OCI-LY1 (cell line): ENCODE data around the gene CMIP.
A peak's percentile ranks its signal among the peaks of the same experiment; 100 is the strongest.

ENCODE experiments used
- H2AFZ ChIP-seq: fragments of 200-600 bp; sonication (generic), shearing (Covaris generic); 2 replicates; pipeline ENCODE4 v1.6.0; 2014; ENCODE audit warnings: antibody characterized with exemption, mild to moderate bottlenecking, low read length
- H3F3A ChIP-seq: fragments of 200-600 bp; sonication (generic), shearing (Covaris generic); 2 replicates; pipeline ENCODE4 v1.6.0; 2014; ENCODE audit warnings: mild to moderate bottlenecking, antibody characterized with exemption, low read length, moderate library complexity; ENCODE audit not compliant: insufficient read depth
- H3K27ac ChIP-seq: fragments of 200-600 bp; sonication (generic); 2 replicates; pipeline ENCODE4 v1.5.1; 2014; ENCODE audit warnings: low read length, mixed run types, mild to moderate bottlenecking, low read depth; ENCODE audit not compliant: poor library complexity, severe bottlenecking
- H3K27me3 ChIP-seq: fragments of 200-600 bp; sonication (generic); 2 replicates; pipeline ENCODE4 v1.6.0; 2014; ENCODE audit warnings: antibody characterized with exemption, mild to moderate bottlenecking, low read length, moderate library complexity; ENCODE audit not compliant: insufficient read depth
- H3K36me3 ChIP-seq: fragments of 200-600 bp; sonication (generic); 2 replicates; pipeline ENCODE4 v1.6.1; 2014; ENCODE audit warnings: mild to moderate bottlenecking, antibody characterized with exemption, low read length, moderate library complexity, mixed read lengths; ENCODE audit not compliant: insufficient read depth
- H3K4me1 ChIP-seq: fragments of 200-600 bp; sonication (generic); 2 replicates; pipeline ENCODE4 v1.5.1; 2014; ENCODE audit warnings: mild to moderate bottlenecking, low read length, moderate library complexity; ENCODE audit not compliant: insufficient read depth, severe bottlenecking
- H3K4me2 ChIP-seq: fragments of 200-600 bp; sonication (generic), shearing (Covaris generic); 2 replicates; pipeline ENCODE4 v1.6.1; 2014; ENCODE audit warnings: low read length
- H3K4me3 ChIP-seq: fragments of 200-600 bp; sonication (generic); 2 replicates; pipeline ENCODE4 v1.5.1; 2014; ENCODE audit warnings: low read length, low read depth, mild to moderate bottlenecking, mixed read lengths; ENCODE audit not compliant: poor library complexity, severe bottlenecking
- H3K79me2 ChIP-seq: fragments of 200-600 bp; shearing (Covaris generic); 2 replicates; pipeline ENCODE4 v1.6.1; 2016; ENCODE audit warnings: mixed run types, low read length, mixed read lengths; ENCODE audit not compliant: insufficient read depth
- H3K9ac ChIP-seq: fragments of 200-600 bp; sonication (generic), shearing (Covaris generic); 2 replicates; pipeline ENCODE4 v1.6.1; 2014; ENCODE audit warnings: mild to moderate bottlenecking, low read length, mixed read lengths
- H3K9me2 ChIP-seq: fragments of 200-600 bp; sonication (generic), shearing (Covaris generic); 2 replicates; pipeline ENCODE4 v1.6.1; 2014; ENCODE audit warnings: low read depth, mild to moderate bottlenecking, low read length, mixed read lengths
- H3K9me3 ChIP-seq: fragments of 200-600 bp; shearing (Covaris generic); 2 replicates; pipeline ENCODE4 v1.6.1; 2014; ENCODE audit warnings: low read length, mixed read lengths
- H4K20me1 ChIP-seq: fragments of 200-600 bp; sonication (generic), shearing (Covaris generic); 2 replicates; pipeline ENCODE4 v1.6.0; 2016; ENCODE audit warnings: mild to moderate bottlenecking, low read length; ENCODE audit not compliant: insufficient read depth
- EZH2 ChIP-seq: fragments of 200-600 bp; sonication (generic), shearing (Covaris generic); IDR thresholded peaks from 2 replicates; pipeline ENCODE4 v1.8.0; 2017; ENCODE audit warnings: borderline replicate concordance, mixed run types, mild to moderate bottlenecking, antibody characterized with exemption, low read length, moderate library complexity, mixed read lengths
- TF ChIP-seq, protein P1 (sequence below): fragments of 200-600 bp; sonication (generic), shearing (Covaris generic); IDR thresholded peaks from 2 replicates; pipeline ENCODE4 v1.5.1; 2017; ENCODE audit warnings: mild to moderate bottlenecking, antibody characterized with exemption, low read length, moderate library complexity, mixed read lengths

The CMIP gene

DNA sequence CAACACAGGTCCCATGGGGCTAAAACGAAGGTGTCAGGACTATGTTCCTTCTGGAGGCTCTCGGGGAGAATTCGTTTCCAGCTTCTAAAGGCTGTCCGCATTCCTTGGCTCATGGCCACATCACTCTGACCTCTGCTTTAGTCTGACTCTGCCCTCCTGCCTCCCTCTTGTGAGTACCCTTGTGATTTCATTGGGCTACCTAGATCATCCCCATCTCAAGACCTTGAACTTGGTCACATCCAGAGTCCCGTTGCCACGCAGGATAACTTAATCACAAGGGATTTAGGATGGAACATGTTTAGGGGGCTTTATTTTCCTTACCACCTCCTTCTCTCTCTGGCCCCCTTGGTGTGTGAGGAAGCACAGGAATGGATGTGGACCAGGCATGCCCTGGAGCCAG is 173.6 kb downstream of the CMIP start:
- peaks cover 46% of the 10 kb centered on the region for H3K36me3 ChIP-seq

DNA sequence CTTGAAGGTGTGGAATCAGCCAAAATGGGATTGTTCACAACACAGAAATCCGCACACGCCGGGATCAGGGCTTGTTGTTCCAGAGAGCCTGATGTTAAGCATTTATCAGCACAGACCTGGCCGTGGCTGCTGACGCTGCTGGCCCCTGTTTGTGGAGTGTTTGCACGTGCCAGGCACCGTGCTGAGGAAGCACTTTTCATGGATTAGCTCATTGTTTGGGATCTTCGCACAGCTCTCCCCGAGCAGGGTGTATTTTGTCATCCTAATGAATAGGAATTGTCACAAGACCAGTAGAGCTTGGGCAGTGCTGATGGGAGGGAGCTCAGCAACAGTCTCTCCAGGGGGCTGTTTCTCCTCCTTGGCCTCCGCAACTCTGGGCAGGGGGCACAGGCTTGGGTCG is 174.1 kb downstream of the CMIP start:
- H3K79me2 ChIP-seq: no peaks in the 10 kb centered on the region
- no peak overlapping the region for H3K9ac ChIP-seq
- no peaks in the 10 kb centered on the region for H3K9me2 ChIP-seq
- H3K4me1 ChIP-seq: peaks cover 33% of the 10 kb centered on the region
- H3K27ac ChIP-seq: no peak overlapping the region
- no peaks in the 10 kb centered on the region for H4K20me1 ChIP-seq
- no peak overlapping the region for H3K4me3 ChIP-seq
- TF ChIP-seq, protein P1, sequence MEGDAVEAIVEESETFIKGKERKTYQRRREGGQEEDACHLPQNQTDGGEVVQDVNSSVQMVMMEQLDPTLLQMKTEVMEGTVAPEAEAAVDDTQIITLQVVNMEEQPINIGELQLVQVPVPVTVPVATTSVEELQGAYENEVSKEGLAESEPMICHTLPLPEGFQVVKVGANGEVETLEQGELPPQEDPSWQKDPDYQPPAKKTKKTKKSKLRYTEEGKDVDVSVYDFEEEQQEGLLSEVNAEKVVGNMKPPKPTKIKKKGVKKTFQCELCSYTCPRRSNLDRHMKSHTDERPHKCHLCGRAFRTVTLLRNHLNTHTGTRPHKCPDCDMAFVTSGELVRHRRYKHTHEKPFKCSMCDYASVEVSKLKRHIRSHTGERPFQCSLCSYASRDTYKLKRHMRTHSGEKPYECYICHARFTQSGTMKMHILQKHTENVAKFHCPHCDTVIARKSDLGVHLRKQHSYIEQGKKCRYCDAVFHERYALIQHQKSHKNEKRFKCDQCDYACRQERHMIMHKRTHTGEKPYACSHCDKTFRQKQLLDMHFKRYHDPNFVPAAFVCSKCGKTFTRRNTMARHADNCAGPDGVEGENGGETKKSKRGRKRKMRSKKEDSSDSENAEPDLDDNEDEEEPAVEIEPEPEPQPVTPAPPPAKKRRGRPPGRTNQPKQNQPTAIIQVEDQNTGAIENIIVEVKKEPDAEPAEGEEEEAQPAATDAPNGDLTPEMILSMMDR: no peak
- no peak for TF ChIP-seq EZH2
- H3K27me3 ChIP-seq: no peaks in the 10 kb centered on the region
- no peaks in the 10 kb centered on the region for H3F3A ChIP-seq
- H3K9me3 ChIP-seq: no peaks in the 10 kb centered on the region
- H3K4me2 ChIP-seq: no peak overlapping the region
- peaks cover 45% of the 10 kb centered on the region for H3K36me3 ChIP-seq
- H2AFZ ChIP-seq: no peak overlapping the region

More for the DNA sequence above, 173.6 kb downstream of the CMIP start:
- no peak overlapping the region for H3K27ac ChIP-seq
- H3K4me3 ChIP-seq: no peak overlapping the region
- H3K27me3 ChIP-seq: no peaks in the 10 kb centered on the region
- H3K9me2 ChIP-seq: no peaks in the 10 kb centered on the region
- no peaks in the 10 kb centered on the region for H3K9me3 ChIP-seq
- no peaks in the 10 kb centered on the region for H4K20me1 ChIP-seq
- H3F3A ChIP-seq: no peaks in the 10 kb centered on the region
- H3K79me2 ChIP-seq: no peaks in the 10 kb centered on the region
- H3K4me2 ChIP-seq: no peak overlapping the region
- H3K4me1 ChIP-seq: peaks cover 28% of the 10 kb centered on the region
- no peak overlapping the region for H2AFZ ChIP-seq
- TF ChIP-seq EZH2: no peak
- TF ChIP-seq, protein P1: no peak
- H3K9ac ChIP-seq: no peak overlapping the region

DNA sequence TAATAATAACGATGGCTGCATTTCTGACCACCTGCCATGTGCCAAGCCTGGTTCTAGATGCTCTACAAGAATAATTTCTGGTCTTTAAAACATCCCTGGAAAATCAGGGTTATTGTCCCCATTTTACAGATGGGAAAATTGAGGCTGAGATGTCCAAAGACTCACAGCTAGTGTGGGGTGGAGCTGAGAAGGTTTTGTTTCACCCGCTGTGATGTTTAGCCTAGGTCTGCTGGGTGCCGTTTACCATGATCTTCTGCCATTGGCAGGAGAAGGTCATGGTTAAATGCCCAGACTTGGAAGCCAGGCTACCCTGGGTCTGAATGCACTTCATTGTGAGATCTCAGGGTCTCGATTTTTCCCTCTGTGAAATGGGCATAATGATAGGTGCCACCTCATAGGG is 175.4 kb downstream of the CMIP start:
- Histone ChIP-seq H3K4me3 (no peak overlapping the region), H3K9ac (no peak overlapping the region), H3F3A (no peaks in the 10 kb centered on the region), H2AFZ (no peak overlapping the region), H3K9me2 (no peaks in the 10 kb centered on the region), H3K4me2 (no peak overlapping the region), H3K79me2 (no peaks in the 10 kb centered on the region), H4K20me1 (no peaks in the 10 kb centered on the region), H3K4me1 (peaks cover 33% of the 10 kb centered on the region), H3K9me3 (no peaks in the 10 kb centered on the region), H3K36me3 (peaks cover 42% of the 10 kb centered on the region), H3K27me3 (no peaks in the 10 kb centered on the region), H3K27ac (peak overlapping the region; percentile 3)
- TF ChIP-seq, protein P1: no peak
- TF ChIP-seq EZH2: no peak
